Memory B cell (primary cell): ENCODE results near the gene NTM.
"Not testable (repeated sequence)": the region's sequence is repeated elsewhere in the genome, so short reads cannot be mapped to it uniquely, and the experiment has no call there.

Experiments
- ATAC-seq: fragments of 150-1000 bp; cut with Tn5 transposase; 2 replicates; pipeline ENCODE4 v1.10.0; 2021; ENCODE audit warnings: low read depth, mild to moderate bottlenecking, moderate library complexity
- DNase-seq, 2 donors: peaks; one replicate each; pipeline ENCODE4 v3.0.0; 2022; ENCODE audit warnings: low spot score in 2 of 2
- H3K27ac Mint-ChIP-seq: one replicate; pipeline ENCODE4 v1.8.0; 2022; ENCODE audit warnings: mild to moderate bottlenecking, moderate library complexity, mixed read lengths
- H3K27me3 Mint-ChIP-seq: one replicate; pipeline ENCODE4 v1.8.0; 2022; ENCODE audit warnings: mixed read lengths
- H3K36me3 Mint-ChIP-seq: one replicate; pipeline ENCODE4 v1.8.0; 2022; ENCODE audit warnings: mild to moderate bottlenecking, mixed read lengths
- H3K4me1 Mint-ChIP-seq: one replicate; pipeline ENCODE4 v1.8.0; 2022; ENCODE audit warnings: mixed read lengths
- H3K4me3 Mint-ChIP-seq: one replicate; pipeline ENCODE4 v1.8.0; 2022; ENCODE audit warnings: mild to moderate bottlenecking, moderate library complexity, mixed read lengths
- H3K9me3 Mint-ChIP-seq: one replicate; pipeline ENCODE4 v1.8.0; 2022; ENCODE audit warnings: mixed read lengths

Gene NTM

GRCh38 chr11:131421066-131421855 lies 50.8 kb downstream of the NTM start:
- no peak overlapping the region for H3K4me3 Mint-ChIP-seq
- H3K4me1 Mint-ChIP-seq = no peaks in the 10 kb centered on the region
- ATAC-seq = no peak
- H3K9me3 Mint-ChIP-seq = peaks cover 8% of the 10 kb centered on the region
- H3K36me3 Mint-ChIP-seq = no peaks in the 10 kb centered on the region
- no peak for DNase-seq
- no peak overlapping the region for H3K27ac Mint-ChIP-seq
- no peaks in the 10 kb centered on the region for H3K27me3 Mint-ChIP-seq

GRCh38 chr11:131422029-131422428 lies 51.6 kb downstream of the NTM start:
- DNase-seq (no peak), ATAC-seq (no peak)
- no peaks in the 10 kb centered on the region for H3K4me1 Mint-ChIP-seq
- H3K27me3 Mint-ChIP-seq = no peaks in the 10 kb centered on the region
- no peak overlapping the region for H3K27ac Mint-ChIP-seq
- H3K9me3 Mint-ChIP-seq = peaks cover 7% of the 10 kb centered on the region
- H3K4me3 Mint-ChIP-seq = no peak overlapping the region
- H3K36me3 Mint-ChIP-seq = no peaks in the 10 kb centered on the region

DNA sequence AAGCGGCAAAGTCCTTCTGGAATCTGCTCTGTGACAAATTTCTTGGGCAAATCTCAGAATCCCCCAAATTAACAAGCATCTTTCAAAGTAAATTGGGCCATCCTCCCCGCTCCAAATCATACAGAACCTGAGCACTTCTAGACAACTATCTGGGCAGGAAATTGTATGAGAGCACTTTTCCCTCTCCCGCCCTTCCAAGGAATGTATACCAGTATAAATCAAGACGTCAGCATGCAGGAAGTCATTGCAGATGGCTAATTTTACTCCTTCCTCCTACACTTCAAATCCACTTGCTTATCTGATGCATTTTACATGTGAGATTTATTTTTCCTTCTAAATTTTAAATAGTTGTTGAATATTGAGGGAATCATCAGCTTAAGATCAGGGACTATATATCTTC lies 52.1 kb downstream of the NTM start:
- Mint-ChIP-seq H3K4me3 (no peak overlapping the region), H3K36me3 (no peaks in the 10 kb centered on the region), H3K9me3 (peaks cover 5% of the 10 kb centered on the region), H3K27me3 (no peaks in the 10 kb centered on the region), H3K4me1 (no peaks in the 10 kb centered on the region), H3K27ac (no peak overlapping the region)
- DNase-seq (no peak), ATAC-seq (no peak)

- DNase-seq = no peak
- H3K36me3 Mint-ChIP-seq = no peaks in the 10 kb centered on the region
- ATAC-seq = no peak
- H3K4me3 Mint-ChIP-seq = no peak overlapping the region
- no peaks in the 10 kb centered on the region for H3K4me1 Mint-ChIP-seq
- peaks cover 9% of the 10 kb centered on the region for H3K9me3 Mint-ChIP-seq
- H3K27ac Mint-ChIP-seq = no peak overlapping the region
- peaks cover 2% of the 10 kb centered on the region for H3K27me3 Mint-ChIP-seq
These were observed 53.3 kb downstream of the NTM start for GRCh38 chr11:131423688-131424087.

- not testable (repeated sequence) for DNase-seq, H3K4me3 Mint-ChIP-seq, H3K27ac Mint-ChIP-seq, H3K4me1 Mint-ChIP-seq, ATAC-seq, H3K27me3 Mint-ChIP-seq, H3K9me3 Mint-ChIP-seq, H3K36me3 Mint-ChIP-seq
These were observed 54.0 kb downstream of the NTM start for GRCh38 chr11:131424257-131424876.

- H3K4me3 Mint-ChIP-seq = no peak overlapping the region
- H3K27ac Mint-ChIP-seq = no peak overlapping the region
- no peak for DNase-seq
- H3K27me3 Mint-ChIP-seq = peaks cover 2% of the 10 kb centered on the region
- no peaks in the 10 kb centered on the region for H3K4me1 Mint-ChIP-seq
- no peak for ATAC-seq
- peaks cover 6% of the 10 kb centered on the region for H3K9me3 Mint-ChIP-seq
- H3K36me3 Mint-ChIP-seq = no peaks in the 10 kb centered on the region
These were observed 54.9 kb downstream of the NTM start for GRCh38 chr11:131425285-131425684.

GRCh38 chr11:131428853-131429252 lies 58.4 kb downstream of the NTM start:
- no peak for DNase-seq
- Mint-ChIP-seq H3K27ac (no peak overlapping the region), H3K9me3 (peaks cover 8% of the 10 kb centered on the region), H3K4me1 (no peaks in the 10 kb centered on the region), H3K36me3 (no peaks in the 10 kb centered on the region), H3K27me3 (peaks cover 2% of the 10 kb centered on the region), H3K4me3 (no peak overlapping the region)
- ATAC-seq = no peak

DNA sequence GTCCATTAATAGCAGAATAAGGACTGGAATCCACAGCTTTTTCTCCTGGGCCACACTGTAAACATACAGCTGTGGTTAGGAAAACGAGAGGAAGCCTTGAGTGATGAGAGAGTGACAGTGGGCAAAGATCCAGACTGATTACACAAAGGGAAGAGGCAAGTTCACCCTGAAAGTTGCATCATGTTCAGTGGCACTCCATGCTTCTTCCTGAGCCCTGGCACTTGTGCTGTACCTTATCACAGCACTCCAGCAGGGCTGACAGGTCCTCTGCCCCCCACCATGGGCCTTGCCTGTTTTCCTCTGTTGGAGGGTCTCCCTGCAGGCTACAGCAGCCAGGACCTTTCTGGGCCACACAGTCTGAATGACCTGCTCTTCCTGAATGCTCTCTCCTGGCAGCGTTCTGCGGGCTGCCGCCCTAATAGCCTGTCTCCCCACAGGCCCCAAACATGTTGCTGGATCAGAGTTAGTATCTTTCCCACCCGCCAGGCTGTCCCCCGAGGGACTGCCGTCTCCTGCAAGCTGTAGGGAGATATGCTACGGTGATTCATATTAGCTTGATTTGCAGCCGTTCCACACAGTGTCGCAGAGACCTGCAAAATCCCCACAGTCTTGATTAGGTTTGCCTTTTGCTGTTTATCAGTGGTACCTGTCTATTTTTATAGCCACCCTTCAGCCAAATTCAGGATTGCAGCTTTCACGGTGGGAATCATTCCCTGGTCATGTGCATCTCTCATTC lies 60.2 kb downstream of the NTM start:
- Mint-ChIP-seq H3K9me3 (peaks cover 5% of the 10 kb centered on the region), H3K27ac (no peak overlapping the region), H3K4me3 (no peak overlapping the region), H3K27me3 (peaks cover 2% of the 10 kb centered on the region), H3K4me1 (no peaks in the 10 kb centered on the region), H3K36me3 (no peaks in the 10 kb centered on the region)
- ATAC-seq (no peak), DNase-seq (no peak)

DNA sequence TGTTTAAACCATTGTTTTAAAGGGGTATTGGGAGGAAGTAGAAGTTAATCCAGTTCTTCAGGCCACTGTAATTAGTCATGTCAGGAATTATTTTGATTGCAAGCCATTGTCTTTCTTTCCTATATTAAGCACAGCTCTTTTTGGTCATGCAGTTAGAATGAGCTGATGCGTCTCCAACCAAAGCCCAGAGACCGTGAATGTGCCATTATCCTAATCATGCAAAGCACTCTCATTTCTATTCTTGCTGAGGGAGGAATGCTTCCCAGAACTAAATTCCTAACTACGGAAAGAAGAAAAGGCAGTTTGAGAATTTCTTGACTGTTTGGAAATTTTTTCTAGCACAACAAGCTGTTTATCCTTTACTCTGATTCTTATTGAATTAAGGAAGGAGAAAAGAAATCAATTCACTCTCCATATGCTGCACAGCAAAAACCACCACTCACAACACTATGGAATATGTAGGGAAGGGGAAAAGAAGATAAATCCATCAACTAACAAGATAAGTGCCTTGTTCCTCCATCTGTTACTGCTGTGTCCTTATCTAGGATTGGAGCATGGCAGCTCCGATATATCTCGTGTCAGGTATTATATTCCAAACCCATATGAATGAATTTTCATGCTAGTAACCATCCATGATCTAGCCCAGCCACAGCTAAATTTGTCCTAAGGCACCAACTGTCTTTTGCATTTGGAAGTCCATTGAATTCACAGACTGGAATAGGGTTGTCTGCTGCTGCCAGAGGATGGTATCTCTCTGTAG lies 70.8 kb downstream of the NTM start:
- ATAC-seq (no peak), DNase-seq (no peak)
- Mint-ChIP-seq H3K36me3 (no peaks in the 10 kb centered on the region), H3K4me3 (no peak overlapping the region), H3K27me3 (peaks cover 1% of the 10 kb centered on the region), H3K27ac (no peak overlapping the region), H3K4me1 (no peaks in the 10 kb centered on the region), H3K9me3 (peaks cover 7% of the 10 kb centered on the region)

- no peak for DNase-seq
- Mint-ChIP-seq H3K27ac (no peak overlapping the region), H3K36me3 (no peaks in the 10 kb centered on the region), H3K27me3 (no peaks in the 10 kb centered on the region), H3K4me3 (no peak overlapping the region), H3K4me1 (no peaks in the 10 kb centered on the region), H3K9me3 (peaks cover 3% of the 10 kb centered on the region)
- no peak for ATAC-seq
These were observed 76.3 kb downstream of the NTM start for GRCh38 chr11:131446590-131447275.

DNA sequence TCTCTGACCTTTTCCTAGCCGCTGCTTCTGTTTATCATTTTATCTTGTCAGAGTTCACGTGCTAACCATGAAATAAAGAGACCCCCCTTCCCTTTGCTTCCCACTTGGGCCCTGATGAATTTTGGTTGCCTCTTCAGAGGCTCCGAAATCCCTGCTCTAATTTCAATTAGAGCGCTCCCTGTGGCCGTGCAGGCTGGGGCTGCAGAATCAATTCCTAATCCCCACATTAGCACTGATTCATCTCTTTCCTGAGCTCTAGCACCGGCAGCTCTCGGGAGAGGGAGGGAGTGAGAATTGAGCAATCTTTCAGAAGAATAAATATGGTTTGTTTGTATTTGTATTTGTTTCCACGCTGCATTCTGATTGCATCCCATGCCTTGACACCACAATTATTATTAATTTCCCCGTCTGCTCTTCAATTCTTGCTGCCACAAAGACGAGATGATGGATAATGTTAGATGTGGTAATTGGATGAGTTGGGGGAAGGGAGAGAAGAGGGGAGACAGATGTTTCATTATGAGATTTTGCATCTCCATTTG lies 76.9 kb downstream of the NTM start:
- no peak for DNase-seq
- H3K27ac Mint-ChIP-seq = no peak overlapping the region
- ATAC-seq = no peak
- H3K4me3 Mint-ChIP-seq = no peak overlapping the region
- peaks cover 3% of the 10 kb centered on the region for H3K9me3 Mint-ChIP-seq
- H3K36me3 Mint-ChIP-seq = no peaks in the 10 kb centered on the region
- no peaks in the 10 kb centered on the region for H3K4me1 Mint-ChIP-seq
- no peaks in the 10 kb centered on the region for H3K27me3 Mint-ChIP-seq

- H3K27ac Mint-ChIP-seq = no peak overlapping the region
- no peak for DNase-seq
- ATAC-seq = no peak
- no peaks in the 10 kb centered on the region for H3K36me3 Mint-ChIP-seq
- H3K4me1 Mint-ChIP-seq = no peaks in the 10 kb centered on the region
- H3K9me3 Mint-ChIP-seq = peaks cover 3% of the 10 kb centered on the region
- H3K27me3 Mint-ChIP-seq = no peaks in the 10 kb centered on the region
- H3K4me3 Mint-ChIP-seq = no peak overlapping the region
These were observed 77.5 kb downstream of the NTM start for GRCh38 chr11:131447898-131448297.
